ENCODE data around the gene GALNT1.

Gene GALNT1

DNA sequence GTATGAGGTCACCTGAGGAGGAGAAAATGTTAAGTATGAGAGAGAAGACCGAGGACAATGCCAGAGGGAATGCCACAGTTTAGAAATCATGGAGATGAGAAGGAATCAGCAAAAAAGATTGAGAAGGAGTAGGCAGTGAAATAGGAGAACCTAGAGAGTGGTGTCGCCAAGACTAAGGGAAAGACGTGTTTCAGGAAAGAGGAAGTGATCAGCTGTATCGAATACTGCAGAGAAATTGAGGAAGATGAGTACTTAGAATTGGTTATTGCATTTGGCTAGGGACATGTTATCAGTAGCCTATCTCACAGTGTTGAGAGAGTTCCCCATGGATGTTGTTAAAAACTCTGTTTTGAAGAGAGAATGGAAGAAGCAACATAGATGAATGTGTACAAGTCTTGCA lies 112.3 kb downstream of the GALNT1 start:
- no peak for DNase-seq
- Mint-ChIP-seq H3K4me1 (no peaks in the 10 kb centered on the region), H3K27me3 (ENCODE audit: low read depth, poor library complexity) (no peaks in the 10 kb centered on the region), H3K27ac (no peak overlapping the region), H3K36me3 (ENCODE audit: low read depth) (peaks cover 20% of the 10 kb centered on the region), H3K9me3 (no peaks in the 10 kb centered on the region), H3K4me3 (no peak overlapping the region)
- TF ChIP-seq, protein P1, sequence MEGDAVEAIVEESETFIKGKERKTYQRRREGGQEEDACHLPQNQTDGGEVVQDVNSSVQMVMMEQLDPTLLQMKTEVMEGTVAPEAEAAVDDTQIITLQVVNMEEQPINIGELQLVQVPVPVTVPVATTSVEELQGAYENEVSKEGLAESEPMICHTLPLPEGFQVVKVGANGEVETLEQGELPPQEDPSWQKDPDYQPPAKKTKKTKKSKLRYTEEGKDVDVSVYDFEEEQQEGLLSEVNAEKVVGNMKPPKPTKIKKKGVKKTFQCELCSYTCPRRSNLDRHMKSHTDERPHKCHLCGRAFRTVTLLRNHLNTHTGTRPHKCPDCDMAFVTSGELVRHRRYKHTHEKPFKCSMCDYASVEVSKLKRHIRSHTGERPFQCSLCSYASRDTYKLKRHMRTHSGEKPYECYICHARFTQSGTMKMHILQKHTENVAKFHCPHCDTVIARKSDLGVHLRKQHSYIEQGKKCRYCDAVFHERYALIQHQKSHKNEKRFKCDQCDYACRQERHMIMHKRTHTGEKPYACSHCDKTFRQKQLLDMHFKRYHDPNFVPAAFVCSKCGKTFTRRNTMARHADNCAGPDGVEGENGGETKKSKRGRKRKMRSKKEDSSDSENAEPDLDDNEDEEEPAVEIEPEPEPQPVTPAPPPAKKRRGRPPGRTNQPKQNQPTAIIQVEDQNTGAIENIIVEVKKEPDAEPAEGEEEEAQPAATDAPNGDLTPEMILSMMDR (IDR thresholded peaks at IDR 0.05): no peak

DNA sequence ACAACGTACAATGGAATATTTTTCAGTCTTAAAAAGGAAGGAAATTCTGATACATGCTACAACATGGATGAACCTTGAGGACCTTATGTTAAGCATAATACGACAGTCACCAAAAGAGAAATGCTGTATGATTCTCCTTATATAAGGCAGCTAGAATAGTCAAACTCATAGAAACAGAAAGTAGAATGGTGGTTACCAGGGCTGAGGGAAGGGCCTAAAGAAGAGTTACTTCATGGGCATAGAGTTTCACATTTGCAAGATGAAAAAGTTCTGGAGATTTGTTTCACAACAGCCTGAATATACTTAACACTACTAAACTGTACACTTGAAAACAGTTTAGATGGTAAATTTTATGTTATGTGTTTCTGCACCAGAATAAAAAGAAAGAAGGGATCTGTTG lies 113.3 kb downstream of the GALNT1 start:
- no peak overlapping the region for H3K27ac Mint-ChIP-seq
- H3K9me3 Mint-ChIP-seq: no peaks in the 10 kb centered on the region
- no peaks in the 10 kb centered on the region for H3K27me3 Mint-ChIP-seq (ENCODE audit: low read depth, poor library complexity)
- no peaks in the 10 kb centered on the region for H3K4me1 Mint-ChIP-seq
- H3K4me3 Mint-ChIP-seq: no peak overlapping the region
- DNase-seq: no peak
- TF ChIP-seq, protein P1 (IDR thresholded peaks at IDR 0.05): no peak
- H3K36me3 Mint-ChIP-seq (ENCODE audit: low read depth): peaks cover 27% of the 10 kb centered on the region

DNA sequence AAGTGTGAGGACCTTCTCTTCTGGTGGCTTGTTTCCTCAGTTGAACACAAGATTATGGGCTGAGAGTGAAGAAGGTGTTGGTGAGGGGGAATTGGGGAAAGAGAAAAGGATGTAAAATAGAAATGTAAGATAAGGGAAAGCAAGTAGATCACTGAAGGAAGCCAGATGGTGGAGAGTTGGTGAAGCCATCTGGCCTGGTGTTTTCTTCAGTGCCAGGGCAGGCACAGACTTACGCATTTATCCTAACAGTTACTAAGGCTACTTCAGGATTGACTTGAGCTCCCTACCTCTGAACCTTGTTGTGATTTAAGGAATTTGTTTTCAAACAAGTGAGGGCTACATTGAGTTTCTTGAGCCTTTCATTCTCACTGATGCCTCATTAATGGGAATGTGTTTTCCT lies 113.8 kb downstream of the GALNT1 start:
- Mint-ChIP-seq H3K9me3 (no peaks in the 10 kb centered on the region), H3K27ac (no peak overlapping the region), H3K36me3 (ENCODE audit: low read depth) (peaks cover 32% of the 10 kb centered on the region), H3K4me3 (no peak overlapping the region), H3K4me1 (no peaks in the 10 kb centered on the region), H3K27me3 (ENCODE audit: low read depth, poor library complexity) (no peaks in the 10 kb centered on the region)
- TF ChIP-seq, protein P1 (IDR thresholded peaks at IDR 0.05): no peak
- DNase-seq: no peak

DNA sequence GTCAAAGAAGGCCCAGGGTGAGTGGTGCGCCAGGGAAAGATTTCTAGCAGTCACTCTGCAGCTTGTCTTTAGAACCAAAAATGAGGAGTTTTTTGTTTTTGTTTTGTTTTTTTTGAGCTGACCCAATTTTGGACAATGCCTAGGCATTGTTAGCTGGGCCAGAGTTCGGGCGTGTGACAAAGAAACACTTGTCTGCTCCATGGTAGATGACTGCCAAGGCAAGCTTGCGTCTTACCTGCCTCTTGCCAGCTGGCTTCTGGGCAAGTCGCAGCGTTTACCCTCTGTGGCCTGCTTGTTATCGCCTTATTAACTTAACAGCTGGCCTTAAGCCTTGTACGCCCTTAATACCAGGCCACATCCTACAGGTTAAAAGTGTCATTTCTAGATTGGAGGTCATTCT lies 114.3 kb downstream of the GALNT1 start:
- Mint-ChIP-seq H3K4me1 (no peaks in the 10 kb centered on the region), H3K27ac (no peak overlapping the region), H3K4me3 (no peak overlapping the region), H3K36me3 (ENCODE audit: low read depth) (peaks cover 31% of the 10 kb centered on the region), H3K27me3 (ENCODE audit: low read depth, poor library complexity) (no peaks in the 10 kb centered on the region), H3K9me3 (no peaks in the 10 kb centered on the region)
- TF ChIP-seq, protein P1 (IDR thresholded peaks at IDR 0.05): no peak
- no peak for DNase-seq

DNA sequence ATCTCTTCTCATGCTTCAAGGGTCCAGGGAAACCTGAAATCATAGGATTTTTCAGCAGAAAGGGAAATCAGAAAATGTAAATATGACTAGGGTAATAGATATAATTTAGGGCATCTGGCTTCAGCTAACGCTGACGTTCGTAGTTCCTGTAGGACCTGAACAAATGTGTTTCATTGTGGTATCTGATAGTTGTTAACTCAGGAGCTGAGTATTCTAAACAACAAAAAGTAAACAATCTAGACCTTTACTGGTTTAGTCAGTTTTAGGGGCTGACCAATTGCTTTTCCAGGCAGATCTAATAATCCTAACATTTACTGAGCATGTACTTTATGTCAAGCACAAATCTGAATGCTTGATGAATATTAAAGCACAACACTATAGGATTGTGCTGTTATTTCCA lies 114.8 kb downstream of the GALNT1 start:
- Mint-ChIP-seq H3K4me3 (no peak overlapping the region), H3K9me3 (no peaks in the 10 kb centered on the region), H3K4me1 (no peaks in the 10 kb centered on the region), H3K27ac (no peak overlapping the region), H3K36me3 (ENCODE audit: low read depth) (peaks cover 28% of the 10 kb centered on the region), H3K27me3 (ENCODE audit: low read depth, poor library complexity) (no peaks in the 10 kb centered on the region)
- no peak for DNase-seq
- TF ChIP-seq, protein P1 (IDR thresholded peaks at IDR 0.05): no peak

DNA sequence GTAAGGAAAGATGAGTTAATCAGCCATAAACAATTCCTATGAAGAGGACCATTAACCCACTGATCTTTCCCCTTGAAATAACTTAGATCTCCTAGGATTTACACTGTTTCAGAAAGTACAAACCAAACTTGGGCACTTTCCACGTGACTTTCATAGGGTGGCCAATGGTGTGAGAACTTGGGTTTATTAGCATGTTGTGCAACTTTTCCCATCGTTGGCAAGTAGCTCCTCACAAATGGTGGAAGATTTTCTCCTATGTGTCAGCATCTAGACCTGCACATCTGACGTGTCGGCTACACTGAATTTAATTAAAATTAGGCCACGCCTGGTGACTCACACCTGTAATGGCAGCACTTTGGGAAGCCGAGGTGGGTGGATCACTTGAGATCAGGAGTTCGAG lies 116.3 kb downstream of the GALNT1 start:
- H3K4me1 Mint-ChIP-seq: no peaks in the 10 kb centered on the region
- peaks cover 28% of the 10 kb centered on the region for H3K36me3 Mint-ChIP-seq (ENCODE audit: low read depth)
- no peaks in the 10 kb centered on the region for H3K9me3 Mint-ChIP-seq
- no peak overlapping the region for H3K27ac Mint-ChIP-seq
- H3K27me3 Mint-ChIP-seq (ENCODE audit: low read depth, poor library complexity): no peaks in the 10 kb centered on the region
- H3K4me3 Mint-ChIP-seq: no peak overlapping the region
- DNase-seq: no peak
- TF ChIP-seq, protein P1 (IDR thresholded peaks at IDR 0.05): no peak

Data from nephron progenitor cell (in vitro differentiated cells).